Right hindlimb (tissue), 1 donor: ENCODE results near the gene GARIN5B.

ENCODE experiments used
- DNase-seq: peaks from one replicate; pipeline ENCODE4 v3.0.0-alpha.2; 2018

Gene GARIN5B

DNA sequence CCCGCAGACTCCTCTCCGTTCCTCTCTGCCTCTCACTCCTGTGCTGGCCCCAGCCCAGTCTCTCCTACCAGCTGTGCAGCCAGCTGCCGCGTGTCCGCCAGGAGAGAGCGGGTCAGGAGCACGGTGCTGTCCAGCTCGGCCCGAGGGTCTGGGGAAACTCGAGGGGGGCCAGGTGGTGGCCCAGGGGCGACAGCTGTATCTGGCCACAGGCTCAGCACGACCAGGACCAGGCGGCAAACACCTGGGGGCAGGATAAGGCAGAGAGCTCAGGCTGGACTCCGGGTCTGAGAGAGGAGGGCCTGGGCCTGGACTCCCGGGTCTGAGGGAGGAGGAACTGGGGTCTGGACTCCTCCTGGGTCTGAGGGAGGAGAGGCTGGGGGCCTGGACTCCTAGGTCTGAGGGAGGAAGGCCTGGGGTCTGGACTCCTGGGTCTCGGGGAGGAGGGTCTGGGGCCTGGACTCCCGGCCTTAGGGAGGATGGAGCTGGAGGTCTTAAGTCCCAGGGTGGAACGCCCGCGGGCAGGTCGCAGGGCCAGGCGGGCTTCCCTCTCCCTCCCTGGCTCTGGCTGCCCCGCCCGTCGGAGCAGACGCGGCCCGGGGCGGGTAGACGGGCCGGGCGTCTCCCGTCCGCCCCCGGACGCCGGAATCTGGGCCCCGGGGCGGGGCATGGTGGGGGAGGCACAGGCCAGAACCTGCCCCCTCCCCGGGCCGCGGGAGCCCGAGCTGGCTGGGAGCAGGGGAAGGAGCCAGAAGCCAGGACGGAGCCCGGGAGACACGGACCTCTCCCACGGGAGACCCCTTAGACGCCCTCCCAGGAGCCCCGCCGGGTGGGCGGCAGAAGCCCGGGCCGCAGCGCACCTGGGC lies 5.9 kb upstream of the GARIN5B start:
- peak; percentile 64 for DNase-seq

DNA sequence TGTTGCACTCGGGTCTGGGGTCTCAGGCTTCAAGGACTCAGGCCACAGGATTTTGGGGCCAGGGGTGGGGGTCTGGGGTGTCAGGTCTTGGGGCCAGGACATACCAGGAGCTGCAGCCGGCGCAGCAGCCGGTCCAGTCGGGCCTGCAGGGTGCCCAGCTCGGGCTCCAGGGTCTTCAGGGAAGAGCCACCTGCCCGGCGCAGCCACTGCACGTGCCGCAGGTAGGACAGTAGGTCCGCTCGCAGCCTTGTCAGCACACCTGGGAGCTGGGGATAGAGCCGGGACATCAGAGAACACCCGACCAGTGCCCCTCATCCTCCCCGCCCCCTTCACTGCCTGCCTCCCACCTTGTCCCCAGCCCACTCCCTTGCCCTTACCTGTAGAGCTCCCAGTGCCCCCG lies 5.0 kb upstream of the GARIN5B start:
- no peak for DNase-seq

DNA sequence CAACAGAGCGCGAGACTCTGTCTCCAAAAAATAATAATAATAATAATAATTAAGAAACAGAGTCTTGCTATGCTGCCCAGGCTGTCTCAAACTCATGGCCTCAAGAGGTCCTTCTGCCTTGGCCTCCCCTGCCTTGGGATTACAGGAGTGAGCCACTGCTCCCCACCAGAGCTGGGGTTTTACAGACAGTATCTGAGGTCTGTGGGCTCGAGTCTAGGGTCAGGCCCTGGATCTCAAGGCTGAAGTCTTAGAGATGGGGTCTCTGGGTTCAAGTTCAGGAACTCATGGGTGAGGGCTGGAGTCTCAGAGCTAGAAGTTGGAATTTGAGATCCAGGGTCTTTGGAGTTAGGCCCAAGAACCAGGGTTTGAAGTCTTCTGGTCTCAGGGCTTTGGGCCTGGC lies 3.7 kb upstream of the GARIN5B start:
- no peak for DNase-seq

DNA sequence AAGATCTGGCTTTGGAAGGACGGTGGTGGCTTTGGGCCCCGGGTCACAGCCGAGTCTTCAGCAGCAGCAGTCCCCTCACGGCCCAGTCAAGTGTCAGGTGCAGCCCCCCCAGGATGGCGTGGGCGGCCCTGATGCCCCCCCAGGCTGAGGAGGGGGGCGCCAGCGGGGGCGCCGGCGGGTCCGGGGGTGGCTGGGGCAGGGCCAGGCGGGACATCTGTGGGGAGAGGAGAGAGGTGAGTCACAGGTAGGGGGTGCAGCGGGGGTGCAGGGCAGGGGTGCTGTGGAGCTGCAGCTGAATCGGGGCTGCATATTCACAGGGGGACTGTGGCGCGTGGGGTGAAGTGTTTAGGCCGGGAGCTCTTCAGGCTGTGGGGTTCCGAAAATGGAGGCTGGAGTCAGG lies 2.9 kb upstream of the GARIN5B start:
- no peak for DNase-seq

DNA sequence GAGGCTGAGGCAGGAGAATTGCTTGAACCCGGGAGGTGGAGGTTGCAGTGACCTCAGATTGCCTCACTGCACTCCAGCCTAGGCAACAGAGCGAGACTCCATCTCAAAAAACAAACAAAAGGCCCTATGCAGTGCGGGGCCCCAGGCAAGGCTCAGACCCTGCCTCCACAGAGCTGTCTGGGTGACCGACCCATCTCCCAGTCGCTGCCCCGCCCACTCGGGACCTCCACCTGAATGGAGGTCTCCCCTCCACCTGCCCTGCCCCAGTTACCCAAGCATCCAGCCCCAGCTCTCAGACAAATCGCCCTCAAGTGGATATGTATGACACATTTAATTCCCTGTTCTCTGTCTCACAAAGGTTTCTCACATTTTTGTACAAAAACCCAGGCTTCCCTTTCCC lies 2.2 kb upstream of the GARIN5B start:
- no peak for DNase-seq

DNA sequence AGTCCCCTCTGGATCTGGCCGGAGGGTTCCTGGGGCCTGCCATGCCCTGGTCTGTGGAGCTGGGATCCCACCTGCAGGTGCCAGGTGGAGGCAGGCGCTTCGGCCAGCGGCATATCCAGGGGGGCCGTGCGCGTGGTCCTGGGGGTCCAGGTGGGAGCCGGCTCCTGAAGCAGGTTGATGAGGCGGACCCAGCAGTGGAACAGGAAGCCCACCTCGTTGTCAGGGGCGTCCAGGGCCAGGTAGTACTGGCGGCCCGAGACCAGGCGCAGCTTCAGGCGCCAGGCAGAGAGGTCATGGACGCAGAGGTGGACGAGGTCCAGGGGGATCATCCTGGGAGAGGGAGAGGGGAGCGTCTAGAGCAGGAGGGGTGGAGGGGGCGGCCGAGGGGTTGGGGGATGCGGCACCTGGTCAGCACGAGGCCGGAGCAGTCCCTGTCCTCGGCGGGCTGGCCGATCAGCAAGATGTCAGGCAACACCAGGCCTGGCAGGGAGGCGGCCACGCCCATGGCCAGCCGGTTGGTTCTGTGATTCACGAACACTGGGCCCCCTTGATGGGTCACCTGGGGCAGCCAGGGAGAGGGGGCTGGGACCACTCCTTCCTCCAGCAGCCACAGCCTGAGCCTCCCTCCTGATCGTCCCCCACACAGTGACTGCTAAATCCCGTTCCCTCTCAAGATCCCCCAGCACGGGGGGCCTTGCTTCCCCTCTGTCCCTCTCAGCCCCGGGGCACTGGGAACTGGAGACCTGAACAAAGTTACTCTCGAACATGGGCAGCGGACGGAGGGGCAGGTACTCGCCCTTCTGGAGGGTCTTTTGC lies 678 bp downstream of the GARIN5B start:
- DNase-seq = no peak

DNA sequence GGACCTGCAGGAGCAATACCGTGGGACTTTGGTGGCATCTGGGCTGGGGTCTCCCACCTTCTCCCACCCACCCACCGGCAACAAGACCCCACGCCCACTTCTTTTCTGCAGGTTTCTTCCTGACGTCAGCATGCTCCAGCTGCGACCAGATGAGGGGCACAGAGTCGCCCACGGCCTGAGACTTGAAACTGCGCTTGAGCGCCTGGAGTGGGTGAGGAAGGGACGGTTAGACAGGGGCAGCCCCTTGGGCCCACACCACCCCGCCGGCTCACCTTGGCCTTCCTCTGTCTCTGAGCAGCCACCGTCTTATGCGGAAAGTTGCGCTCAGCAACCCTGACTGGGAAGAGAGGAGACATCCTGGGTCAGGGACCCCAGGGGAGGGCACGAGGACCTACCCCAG lies 2.2 kb downstream of the GARIN5B start:
- DNase-seq = no peak

DNA sequence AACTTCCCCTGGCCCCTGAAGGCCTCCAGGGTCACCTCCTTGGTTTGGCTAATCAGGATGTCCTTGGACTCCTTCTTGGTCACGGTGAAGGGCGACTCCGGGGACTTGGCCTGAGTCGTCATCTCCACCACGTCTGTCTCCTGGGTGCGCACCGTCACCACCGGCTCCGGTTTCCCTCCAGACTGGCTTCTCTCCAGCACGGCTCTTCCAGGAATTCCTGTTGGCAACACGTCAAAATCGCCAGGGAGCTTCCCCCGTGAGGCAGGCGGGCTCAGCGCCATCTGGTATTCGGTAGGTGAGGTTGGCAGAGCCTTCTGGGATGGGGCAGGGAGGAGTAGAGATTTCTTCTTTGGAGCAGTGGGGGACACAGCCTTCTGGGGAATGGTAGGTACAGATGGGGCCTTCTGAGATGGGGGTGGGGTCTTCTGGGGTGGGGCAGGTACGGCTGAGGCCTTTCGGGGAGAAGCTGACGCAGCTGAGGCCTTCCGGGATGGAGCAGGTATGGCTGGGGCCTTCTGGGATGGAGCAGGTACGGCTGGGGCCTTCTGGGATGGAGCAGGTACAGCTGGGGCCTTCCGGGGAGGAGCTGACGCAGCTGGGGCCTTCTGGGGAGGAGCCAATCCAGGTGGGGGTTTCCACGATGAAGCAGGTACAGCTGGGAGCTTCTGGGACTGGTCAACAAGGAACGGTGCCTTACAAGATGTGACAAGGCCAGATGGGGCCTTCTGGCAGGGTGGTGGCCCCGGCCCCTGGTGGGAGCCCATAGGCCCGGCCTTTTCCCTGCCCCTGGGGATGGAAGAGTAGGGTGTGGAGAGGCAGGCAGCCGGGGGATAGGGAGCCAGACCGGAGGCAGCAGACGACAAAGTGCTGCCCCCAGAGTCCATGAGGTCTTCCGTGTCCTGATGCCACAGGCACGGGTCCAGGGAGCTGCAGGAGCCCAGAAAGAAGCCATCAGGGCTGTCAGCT lies 3.8 kb downstream of the GARIN5B start:
- DNase-seq = no peak

DNA sequence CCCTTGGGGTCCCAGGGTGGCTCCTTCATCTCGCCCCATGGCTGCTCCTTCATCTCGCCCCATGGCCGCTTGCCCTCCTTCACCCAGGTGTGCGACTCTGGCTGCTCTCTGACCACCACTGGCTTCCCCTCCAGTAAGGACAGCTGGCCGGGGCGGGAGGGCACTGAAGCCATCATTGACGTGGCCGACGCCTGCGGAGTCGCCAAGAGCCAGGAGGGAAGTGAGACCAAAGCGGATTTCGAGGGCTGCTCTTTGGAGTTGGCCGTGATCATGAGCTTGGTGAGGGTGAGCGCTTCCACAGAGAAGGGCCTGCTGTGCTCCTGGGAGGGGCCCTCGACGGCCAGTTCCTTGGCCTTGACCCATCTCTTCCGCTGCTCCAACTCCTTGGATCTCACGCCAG lies 4.6 kb downstream of the GARIN5B start:
- no peak for DNase-seq

DNA sequence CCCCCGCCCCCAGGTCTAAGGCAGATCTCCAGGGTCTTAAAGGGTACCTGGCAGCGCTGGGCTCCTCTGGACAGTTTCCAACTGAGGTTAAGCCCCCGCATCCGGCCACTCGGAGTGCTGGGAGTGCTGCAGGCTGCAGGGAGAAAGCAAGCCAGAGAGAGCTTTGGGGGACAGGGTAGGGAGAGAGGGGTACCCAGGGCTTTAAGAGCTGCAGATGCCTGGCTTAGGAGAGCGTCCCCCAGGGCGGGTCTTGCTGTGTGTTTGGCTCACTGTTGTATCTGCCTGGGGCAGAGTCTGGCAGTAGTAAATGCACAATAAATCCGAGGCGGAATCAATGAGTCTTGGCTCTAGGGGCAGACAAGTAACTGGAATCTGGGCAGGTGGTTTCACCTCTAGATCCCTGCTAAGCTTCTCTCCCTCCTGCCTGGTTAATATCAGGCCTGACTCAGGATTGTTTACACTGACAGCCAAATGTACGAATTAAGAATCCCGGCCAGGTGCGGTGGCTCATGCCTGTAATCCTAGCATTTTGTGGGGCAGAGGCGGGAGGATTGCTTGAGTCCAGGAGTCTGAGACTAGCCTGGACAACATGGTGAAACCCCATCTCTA lies 7.7 kb downstream of the GARIN5B start:
- DNase-seq = peak; percentile 23

DNA sequence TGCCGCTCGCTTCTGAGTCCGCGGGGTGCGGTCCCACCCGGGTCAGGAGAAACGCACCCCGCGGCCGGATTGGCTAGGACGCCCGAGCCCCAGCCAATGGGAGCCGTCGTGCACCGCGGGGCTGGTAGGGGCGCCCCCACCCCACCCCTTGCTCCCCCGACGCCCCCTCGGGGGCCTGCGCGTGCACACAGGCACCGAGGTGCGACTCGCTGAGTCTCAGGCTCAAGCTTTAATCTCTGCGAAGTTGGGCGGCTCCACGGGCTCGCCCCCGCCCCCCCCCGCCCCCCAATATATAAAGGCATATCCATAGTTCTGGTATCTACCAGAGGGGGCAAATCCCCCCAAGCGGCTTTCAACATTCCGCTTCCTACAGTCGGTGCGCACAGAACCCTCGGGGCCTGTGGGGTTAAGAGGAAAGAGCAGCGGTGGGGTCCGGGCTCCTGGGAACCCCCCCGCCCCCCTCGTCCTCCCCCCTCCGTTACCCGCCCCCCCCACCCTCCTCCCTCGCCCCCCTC lies 8.3 kb downstream of the GARIN5B start, which contains the start of gene COX6B2:
COX6B2 (minus strand) TSS at position 22 of the 515 bp plus-strand sequence. CDS start 198 bp downstream, outside the sequence.
- DNase-seq = peak; percentile 21

DNA sequence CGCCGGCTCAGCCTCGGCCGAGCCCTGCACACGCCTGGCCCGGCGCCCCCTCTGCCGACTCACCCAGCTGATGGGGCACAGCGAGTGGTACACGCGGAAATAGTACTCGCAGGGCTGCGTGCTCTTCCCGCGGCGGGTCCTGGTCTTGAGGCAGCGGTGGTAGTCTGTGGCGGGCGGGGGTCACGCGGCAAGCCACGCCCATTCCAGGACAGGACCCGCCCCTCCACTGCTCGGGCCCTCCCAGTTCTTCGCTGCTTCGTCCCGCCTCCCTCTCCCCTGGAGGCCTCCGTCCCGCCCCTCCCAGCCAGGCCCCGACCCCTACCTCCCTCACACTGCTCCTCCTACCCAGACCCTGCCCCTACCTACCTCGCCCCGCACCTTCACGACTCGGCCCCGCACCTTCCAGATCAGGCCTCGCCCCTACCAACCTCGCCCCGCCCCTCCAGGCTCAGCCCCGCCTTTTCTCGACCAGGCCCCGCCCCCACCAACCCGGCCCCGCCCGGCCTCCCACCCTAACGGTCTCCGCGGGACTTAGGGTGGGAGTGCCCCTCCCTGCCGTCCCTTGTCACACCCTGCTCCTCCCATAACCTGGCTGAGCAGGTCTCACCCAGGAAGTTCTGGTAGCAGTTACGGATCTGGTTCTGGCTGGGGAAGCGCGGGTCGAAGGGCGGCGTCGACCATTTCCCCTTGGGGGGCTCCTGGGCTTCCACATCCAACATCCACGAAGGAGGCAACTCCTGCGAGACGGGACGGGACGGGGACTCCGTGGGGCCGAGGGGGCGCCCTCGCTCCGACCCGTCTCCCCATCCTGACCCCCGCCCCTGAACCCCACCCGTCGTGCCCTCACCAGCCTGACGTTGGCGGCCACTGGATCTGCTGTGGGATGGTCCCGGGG lies 9.0 kb downstream of the GARIN5B start:
- DNase-seq = peak; percentile 62

DNA sequence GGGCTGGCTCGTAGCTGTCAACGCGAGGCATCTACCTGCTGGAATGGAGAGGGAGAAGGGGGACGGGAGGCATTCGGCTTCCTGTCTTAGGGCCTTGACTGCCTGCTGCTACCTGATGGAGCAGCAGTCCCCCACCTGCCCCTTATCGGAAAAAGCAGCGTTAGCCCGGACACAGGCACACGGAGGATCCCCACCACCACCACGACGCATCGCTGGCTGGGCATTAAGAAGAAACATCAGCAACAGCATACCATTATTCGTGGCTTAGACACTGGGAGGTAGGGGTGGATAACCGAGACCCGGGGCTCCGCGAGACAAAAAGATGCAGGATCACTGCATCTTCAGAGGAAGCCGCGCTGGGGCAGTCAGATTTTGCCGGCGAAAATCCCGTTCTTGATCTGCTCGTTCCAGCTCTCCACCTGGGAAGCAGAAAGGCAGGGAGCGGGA lies 9.7 kb downstream of the GARIN5B start:
- no peak for DNase-seq

DNA sequence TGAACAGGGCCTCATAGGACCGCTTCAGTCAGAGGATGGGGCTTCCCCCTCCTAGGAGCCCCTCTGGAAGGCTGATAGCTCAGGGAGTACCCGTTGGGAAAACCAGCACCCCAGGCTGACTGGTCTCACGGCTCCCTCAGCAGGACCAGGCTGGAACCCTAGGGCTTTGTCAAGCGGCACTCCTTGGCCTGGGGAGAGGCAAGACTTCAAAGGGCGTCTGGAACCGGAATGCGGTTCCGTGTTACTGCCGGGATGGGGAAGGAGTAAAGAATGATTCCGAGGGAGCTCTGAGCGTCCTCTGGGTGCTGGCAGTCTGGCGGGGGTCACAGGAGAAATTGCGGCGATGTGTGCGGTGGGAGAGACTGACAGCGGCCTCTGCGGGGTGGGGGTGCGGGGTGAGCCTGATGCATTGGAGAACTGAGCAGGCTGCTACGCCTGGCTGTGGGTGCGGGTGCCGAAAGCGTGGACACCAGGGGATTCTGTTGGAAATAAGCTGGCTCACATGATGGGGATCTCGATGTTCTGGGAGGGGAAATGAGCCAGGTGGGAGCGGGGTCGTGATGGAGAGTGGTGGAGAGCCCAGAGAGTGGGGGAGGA lies 10.4 kb downstream of the GARIN5B start:
- DNase-seq = no peak

DNA sequence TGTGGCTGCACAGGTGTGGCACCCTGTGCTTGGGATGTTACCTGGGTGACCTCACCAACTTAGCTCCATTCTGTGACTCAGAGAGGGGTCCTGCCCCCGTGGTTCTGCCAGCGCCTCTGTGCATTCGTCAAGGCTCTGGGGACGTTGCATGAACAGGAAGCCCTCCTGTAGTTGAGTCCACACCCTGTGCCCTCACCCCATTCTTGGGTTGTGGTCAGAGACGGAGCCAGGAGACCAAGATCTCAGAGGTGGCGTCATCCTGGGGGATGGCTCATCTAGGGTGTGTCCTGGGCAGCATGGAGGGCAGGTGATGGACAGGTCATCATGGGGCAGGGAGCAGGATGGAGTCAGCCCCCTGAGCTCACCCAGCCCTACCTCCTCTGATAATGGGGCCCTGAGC lies 11.0 kb downstream of the GARIN5B start:
- DNase-seq = no peak

DNA sequence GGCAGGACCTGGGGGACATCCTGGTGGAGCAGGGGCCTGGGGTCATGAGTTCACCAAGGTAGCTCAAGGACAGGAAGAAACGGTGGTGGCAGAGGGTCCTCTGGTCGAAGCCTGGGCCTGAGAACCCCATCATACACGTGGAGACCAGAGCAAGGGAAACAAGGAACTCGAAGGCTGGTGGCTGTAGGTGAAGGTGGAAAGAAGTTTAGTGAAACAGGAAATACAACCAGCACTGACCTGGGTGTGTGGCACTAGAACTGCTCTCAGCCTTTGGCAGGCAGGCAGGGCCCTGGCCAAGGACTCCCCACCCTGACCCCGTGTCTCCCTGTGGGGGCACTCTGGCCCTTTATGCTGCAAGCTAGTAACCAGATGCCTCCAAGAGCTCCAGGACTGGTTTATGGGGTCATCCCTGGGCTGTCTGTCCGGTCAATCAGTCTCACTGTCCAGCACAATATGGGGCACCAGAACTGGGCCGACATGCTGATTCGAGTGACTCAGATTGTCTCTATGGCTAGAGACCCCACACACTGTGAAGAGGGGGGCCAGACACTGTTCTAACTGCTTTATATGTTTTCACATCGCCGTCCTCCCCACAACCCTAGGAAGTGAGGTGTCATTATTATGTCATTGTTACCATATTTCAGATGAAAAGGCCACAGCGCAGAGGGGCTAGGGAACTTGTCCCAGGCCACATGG lies 12.3 kb downstream of the GARIN5B start:
- no peak for DNase-seq

DNA sequence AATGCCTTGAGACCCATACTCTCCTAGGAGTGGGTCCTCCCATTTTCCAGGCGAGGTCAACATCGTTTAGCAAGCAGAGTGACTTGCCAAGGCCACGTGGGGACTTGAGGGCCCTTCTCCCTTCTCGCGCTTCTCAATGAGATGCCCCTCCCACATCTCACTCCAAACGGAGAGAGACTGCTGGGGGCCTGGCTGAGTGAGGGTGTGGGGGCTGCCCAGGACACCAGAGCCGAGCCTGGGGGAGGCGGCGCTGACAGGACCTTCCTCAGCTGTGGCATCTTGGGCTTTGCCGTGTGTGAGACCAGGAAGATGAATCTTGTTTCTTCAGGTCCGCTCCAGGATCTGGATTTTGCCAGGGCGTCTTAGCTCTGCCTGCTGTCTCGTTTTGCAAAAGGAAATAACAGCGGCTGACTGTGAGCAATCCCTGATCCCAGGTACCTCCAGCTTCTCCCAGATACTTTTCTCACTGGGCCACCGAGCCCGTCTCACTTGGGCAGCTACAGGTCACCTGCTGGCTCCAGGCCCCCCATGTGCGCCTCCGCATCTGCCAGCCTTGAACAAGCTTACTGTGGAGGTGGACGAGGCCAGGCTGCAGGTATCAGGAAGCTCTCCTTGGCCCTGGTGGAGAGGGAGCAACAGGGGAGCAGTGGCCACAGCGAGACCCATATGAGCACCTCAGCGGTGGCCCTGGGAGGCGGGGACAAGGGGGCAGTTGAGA lies 14.6 kb downstream of the GARIN5B start:
- DNase-seq = peak; percentile 29

DNA sequence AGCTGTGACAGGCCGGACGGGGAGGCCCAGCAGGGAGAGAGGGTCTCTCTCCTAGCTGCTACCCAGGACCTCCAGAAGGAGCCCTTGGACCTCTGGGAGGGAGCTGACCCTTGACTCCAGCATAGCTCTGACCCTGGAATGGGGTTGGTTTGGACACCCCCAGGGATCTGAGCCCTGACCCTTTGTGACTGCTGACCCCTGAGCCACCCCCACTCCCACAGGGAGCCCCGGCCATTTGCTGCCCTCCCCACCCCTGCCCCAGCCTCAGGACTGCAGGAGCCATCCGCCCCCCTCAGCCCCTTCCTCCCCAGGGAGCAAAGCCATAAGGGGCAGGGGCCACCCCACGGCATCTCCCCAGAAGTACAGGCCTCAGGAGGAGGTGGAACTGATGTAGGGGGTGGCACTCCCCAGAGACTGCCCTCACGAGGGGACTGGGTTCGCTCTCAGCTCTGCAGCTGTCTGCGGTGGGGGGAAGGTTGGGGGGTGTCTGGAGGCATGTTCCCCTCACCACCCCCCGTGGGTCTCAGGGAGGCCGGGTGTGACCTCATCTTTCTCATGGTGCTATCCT lies 15.5 kb downstream of the GARIN5B start:
- DNase-seq = peak; percentile 24
